GM18951 (cell line): ENCODE data around the gene CTAGE15.
"Not testable (repeated sequence)": the region's sequence is repeated elsewhere in the genome, so short reads cannot be mapped to it uniquely, and the experiment has no call there.

ENCODE experiments used
- in situ Hi-C: fragments of 300-500 bp; cut with MboI; formaldehyde crosslinking; loops from one replicate; pipeline ENCODE4 v1.12.0; 2022; ENCODE audit warnings: low sequenced_read_pairs, mixed read lengths, inconsistent platforms; ENCODE audit not compliant: unreplicated experiment

CTAGE15 gene, protein sequence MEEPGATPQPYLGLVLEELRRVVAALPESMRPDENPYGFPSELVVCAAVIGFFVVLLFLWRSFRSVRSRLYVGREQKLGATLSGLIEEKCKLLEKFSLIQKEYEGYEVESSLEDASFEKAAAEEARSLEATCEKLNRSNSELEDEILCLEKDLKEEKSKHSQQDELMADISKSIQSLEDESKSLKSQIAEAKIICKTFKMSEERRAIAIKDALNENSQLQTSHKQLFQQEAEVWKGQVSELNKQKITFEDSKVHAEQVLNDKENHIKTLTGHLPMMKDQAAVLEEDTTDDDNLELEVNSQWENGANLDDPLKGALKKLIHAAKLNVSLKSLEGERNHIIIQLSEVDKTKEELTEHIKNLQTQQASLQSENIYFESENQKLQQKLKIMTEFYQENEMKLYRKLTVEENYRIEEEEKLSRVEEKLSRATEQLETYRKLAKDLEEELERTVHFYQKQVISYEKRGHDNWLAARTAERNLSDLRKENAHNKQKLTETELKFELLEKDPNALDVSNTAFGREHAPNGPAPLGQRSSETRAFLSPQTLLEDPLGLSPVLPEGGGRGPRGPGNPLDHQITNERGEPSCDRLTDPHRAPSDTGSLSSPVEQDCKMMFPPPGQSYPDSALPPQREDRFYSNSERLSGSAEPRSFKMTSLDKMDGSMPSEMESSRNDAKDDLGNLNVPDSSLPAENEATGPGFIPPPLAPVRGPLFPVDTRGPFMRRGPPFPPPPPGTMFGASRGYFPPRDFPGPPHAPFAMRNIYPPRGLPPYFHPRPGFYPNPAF

DNA sequence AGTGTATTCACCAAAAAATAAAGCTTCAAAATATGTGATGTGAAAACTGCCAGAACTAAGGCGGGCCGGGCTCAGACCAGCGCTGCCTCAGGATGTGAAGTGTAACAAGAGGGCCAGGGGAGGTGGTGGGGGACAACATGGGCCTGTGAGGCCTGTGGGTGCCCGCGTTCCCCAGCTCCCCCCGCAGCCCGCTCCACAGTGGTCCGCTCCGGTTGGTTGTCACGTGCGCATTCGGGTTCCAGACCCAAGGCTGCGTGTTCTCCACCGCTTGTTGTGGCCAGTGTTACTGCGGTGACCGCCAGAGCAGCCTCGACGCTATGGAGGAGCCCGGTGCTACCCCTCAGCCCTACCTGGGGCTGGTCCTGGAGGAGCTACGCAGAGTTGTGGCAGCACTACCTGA is at the start of gene CTAGE15:
Gene CTAGE15, plus strand, starts transcription at position 301 of the 400 bp plus-strand sequence. Its CDS starts 17 bp downstream, at position 318.
- in situ Hi-C loops, result not testable (repeated sequence)

DNA sequence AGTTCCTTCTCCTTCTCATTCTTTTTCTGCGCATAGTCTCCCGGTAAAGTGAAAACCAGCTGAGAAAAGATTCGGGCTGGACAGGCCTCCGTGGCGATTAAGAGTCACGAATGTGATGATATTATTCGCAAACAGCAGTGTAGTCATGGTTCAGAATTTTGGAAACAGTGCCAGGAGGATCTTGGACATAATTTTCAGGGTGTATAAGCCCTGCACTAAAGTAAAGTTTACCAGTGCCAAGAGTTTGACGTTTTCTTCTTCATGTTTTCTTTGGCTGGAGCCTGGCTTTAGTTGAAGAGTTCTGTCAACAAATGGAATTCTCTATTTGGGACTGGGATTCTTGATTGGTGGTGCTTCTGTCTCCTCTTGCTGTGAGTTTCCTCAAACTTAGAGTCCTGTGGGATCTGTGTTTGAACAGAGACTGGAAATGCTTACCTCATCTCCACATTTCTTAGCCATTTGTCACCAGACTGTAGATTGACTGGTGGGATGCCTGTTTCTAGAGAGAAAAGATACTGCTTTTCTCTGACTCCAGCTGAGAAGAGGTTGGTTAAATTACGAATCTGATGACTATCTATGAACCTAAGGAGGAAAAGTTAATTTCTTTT is 49.2 kb upstream of the CTAGE15 start:
- in situ Hi-C loops, result not testable (repeated sequence)

DNA sequence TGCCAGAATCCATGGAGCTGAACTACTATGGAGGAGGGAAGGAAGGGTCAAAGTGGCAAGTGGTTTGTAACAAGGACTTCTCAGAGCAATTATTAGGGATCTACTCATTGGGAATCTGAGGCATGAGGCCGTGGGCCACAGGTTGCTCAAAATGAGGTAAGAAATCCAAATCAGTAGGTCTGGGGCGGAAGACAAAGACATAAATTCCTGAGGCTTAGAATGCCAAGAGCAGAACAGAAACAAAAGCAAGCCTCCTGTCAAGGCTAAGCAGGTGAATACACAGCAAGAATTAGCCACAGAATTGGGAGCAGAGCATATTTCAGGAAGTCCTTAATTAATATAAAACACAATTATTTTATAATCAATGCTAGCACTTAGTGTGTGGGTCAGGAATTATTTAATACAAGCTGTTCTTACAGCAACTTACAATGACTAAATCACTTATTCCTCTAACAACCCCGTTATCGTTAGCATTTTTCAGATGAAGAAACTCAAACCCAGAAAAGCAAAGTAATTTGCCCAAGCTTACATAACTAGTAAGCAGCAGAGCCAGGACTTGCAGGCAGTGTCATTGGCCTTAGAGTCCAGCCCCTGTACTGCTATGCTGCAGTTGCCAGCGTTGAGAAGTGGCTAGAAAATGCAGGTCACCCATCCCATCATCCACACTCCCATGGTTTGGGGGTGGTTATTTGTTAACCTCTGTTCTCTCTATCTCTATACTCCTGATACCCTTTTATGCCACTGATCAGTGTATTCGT is 40.3 kb upstream of the CTAGE15 start:
- in situ Hi-C loops, result not testable (repeated sequence)

DNA sequence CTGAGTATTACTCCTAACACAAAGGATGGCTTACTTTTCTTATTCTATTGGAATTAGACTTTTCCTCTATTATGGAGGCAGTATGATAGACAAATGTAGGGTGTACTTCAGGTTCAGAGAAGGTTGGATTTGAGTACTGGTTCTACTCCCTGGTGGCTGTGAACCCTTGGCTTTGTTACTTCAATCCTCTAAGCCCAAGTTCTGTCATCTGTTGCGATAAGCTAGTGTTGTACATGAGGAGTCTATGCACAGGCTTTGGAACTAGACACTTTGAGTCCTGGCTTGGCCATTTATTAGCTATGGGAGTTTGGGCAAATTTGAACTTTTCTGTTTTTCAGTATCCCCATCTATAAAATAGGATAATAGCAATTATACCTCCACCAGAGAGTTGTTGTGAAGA is 39.7 kb upstream of the CTAGE15 start:
- in situ Hi-C loops, result not testable (repeated sequence)

DNA sequence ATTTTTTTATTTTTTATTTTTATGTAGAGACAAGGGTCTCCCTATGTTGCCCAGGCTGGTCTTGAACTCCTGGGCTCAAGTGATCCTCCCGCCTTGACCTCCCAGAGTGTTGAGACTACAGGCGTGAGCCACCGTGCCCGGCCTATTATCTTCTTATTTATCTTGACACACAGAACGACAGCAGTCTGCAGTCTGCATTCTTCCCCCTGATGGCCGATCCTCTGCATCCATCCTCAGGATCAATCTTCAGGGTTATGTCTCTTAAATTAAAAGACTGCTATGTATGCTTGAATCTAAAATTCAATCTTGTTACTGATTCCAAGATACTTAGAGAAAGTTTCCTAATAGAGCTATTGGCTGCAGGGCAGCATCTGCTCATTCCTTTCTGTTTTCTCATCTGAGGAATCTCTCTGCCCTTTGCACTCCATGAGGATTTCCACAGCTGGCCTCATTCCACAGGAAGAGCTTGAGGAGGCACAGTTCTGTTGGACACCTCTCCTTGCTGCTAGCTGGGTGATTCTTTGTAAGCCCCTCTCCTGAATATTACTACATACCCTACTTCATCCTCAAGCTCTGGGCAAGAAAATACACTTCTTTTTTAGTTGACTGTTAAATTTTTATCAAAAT is 38.3 kb upstream of the CTAGE15 start:
- in situ Hi-C loops, result not testable (repeated sequence)

DNA sequence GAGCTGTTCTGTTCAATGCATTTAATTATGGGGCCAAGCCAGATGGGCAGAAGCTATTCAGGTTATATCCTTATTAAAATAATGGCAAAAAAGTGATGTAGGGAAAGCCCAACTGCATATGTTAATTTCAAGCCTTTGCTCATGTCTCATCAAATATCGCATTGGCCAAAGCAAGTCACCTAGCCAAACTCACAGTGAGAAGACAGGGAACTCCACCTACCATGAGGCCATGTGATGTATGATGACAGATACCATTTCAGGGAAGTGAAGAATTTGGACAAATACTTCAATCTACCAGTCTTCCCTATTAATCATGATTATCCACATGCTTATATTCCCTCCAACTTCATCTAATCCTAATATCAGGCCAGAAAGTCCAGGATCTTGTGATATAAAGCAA is 35.2 kb upstream of the CTAGE15 start:
- in situ Hi-C loops, result not testable (repeated sequence)

DNA sequence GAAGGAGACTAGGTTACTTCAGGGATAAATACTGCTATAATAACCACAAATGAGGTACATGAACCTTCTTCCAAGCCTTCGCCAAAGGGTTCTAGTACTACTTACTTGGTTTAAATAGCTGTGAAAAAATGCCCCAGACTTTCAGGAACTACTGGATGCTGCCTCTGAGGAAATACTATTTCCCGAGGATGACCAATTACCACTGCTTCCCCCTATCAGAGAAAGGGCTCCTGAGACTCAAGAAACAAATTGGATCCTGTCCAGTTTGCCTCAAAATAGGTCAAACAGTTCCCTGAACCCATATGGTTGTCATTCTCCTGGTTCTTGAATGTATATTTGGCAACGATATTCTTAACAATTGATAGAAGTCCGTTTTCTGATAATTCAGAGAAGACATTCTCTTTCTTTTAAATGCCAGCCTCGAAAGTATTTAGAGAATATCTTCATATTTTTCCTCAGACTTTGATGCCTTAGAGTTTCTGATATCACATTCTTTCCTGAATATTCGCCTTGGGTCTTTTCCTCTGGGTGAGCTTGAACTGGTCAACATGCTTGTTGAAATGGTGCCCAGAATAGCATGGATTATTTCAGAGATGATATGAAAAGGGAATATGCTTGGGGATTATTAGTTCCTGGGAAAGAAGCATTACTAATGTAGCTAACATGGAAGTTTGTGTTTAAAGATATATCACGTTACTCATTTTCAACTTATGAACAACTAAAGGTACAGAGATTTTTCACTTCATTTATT is 28.1 kb upstream of the CTAGE15 start:
- in situ Hi-C loops, result not testable (repeated sequence)

DNA sequence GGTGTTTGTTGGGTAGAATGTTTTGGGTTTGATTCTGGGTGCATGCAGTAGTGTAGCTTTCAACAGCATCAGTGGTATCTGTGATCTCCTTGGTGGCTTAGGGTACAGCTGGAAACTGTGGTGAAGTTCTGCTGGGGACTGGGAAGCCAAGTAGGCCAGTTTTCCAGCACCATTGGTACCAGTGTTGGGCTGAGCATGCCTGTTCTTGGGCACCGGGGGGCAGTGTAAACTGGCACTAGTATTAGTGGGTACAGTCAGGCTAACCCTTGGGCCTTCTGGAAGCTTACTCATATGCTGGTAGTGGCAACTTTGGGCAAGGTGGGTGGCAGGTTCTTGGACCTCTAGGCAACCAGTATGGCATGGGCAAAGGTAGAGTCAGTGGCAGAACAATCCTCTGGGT is 15.6 kb upstream of the CTAGE15 start:
- in situ Hi-C loops, result not testable (repeated sequence)

DNA sequence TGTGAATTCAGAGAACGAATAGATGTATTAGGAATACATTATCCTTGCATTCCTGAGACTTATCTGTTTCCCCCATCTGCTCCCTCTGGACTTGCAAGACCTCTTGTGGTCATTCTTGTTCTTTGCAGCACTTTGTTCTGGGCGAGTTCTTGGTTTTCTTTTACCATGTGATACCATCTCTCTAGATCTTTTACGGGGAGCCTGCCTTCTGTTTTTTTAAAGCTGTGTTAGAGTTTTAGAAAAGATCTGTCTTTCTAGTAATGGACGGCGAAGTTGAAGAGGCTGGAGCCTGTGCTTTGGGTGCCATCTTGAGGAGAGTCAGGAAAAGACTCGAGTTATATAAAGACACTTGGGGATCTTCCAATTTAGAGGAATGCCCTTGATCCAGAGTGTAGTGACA is 8.3 kb upstream of the CTAGE15 start:
- in situ Hi-C loops, result not testable (repeated sequence)

DNA sequence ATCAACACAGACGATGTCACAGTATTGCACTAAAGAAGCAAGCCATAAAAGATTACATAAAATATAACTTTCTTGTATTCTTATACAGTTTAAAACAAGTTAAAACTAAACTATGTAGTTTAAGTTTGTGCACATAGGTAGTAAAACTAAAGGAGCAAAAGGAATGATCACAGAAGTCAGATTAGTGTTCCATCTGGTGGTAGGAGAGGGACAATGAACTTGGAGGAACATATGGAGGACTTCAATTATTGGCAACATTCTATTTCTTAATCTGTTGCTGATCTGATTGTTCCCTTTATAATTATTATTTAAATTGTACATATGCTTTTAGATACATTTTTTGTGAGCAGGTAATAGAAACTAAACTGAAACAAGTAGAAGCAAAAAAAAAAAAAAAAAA is 5.6 kb upstream of the CTAGE15 start:
- in situ Hi-C loops, result not testable (repeated sequence)

DNA sequence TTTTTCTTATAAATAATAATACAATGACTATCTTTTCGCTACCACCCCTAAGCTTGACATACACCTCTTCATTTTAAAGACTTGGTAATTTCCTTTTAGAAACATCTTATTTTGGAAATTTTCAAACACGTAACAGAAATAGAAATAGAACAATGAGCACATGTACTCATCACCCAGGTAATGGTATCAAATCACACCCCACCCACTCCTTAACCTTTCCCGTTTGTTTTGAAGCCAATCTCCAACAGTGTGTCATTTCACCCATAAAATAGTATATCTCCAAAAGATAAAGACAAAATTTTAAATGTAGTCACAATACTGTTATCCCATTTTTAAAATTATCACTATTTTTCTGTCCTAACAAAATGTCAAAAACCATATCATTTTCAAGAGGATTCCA is 16.6 kb downstream of the CTAGE15 start:
- in situ Hi-C loops, result not testable (repeated sequence)

DNA sequence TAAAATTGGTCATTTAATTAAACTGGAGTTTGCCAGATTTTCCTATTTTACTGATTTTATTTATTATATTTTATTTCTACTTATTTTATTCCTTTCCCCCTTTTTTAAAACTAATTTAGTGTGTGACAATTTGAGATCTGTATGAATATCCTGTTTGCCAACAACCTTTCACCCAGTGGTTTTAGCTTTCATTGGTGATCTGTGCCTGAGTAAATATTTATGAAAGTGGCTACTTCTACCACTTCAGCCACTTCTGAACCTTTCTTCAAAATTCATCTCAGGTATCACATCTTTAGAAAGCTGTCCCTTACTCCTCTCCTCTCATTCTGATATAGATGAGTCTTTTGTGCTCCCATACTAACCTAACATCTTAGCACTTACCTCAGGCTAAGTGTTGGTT is 18.3 kb downstream of the CTAGE15 start:
- in situ Hi-C loops, result not testable (repeated sequence)

DNA sequence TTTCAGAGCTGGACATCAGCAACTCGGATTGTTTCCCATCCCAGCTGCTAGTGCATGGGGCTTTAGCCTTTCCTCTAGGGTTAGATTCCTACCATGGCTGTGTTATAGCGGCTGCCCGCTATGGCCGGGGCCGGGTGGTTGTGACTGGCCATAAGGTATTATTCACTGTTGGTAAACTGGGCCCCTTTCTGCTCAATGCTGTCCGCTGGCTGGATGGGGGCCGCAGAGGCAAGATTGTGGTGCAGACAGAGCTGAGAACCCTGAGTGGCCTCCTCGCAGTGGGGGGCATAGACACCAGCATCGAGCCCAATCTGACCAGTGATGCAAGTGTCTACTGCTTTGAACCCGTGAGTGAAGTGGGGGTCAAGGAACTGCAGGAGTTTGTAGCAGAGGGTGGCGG is 26.5 kb downstream of the CTAGE15 start:
- in situ Hi-C loops, result not testable (repeated sequence)

DNA sequence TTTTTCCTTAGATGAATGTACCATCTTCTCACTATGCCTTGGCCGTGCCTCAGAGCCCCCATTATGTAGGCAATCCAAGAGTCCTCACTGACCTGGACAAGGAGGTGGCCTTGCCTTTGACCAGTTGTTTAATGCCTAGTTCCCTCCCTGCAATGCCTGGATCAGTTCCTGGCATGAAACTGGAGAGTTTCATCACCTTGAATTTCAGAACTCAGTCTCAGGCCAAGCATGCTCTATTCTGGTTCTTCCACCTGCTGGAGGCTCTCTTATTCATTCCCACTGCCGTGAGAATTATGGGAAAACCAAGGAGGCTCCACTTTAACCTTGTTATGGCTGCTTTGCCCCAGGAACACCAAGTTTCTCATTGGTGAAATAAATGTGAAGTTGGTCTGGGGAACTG is 31.9 kb downstream of the CTAGE15 start:
- in situ Hi-C loops, result not testable (repeated sequence)

DNA sequence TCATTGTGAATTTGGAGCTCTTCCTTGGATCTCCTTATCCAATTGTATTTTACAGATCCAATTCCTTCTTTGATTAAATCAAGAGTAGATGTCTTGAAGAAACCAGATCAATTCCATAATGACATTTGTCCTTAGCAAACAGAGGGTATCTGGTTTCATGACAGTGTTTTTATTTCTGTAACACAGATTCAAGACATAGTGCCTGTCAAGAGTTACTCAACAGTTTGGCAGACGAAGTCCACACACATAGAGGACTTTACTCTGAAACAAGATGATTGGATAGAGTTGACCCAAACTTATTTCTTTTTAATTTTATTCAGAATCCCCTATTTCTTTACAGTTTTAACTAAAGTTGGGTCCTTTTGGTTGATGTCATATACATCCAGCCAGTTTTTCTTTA is 34.5 kb downstream of the CTAGE15 start:
- in situ Hi-C loops, result not testable (repeated sequence)

DNA sequence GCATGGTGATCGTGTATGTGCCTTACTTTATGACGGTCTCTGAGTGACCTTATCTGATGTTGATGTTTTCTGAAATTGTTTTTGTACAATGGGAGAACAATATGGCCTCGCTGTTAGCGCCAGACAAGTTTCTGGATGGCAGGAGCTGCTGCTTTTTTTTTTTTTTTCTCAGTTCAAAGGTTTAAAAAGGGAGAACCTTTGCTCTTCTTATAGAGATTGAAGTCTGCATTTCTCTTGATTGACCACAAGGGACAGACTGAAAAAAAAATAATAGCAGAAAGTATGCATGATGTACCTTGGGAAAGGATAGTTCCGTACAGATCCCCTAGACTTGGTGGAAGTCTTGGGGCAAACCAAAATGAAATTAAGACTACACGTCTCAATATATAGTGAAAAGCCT is 43.9 kb downstream of the CTAGE15 start:
- in situ Hi-C loops, result not testable (repeated sequence)

DNA sequence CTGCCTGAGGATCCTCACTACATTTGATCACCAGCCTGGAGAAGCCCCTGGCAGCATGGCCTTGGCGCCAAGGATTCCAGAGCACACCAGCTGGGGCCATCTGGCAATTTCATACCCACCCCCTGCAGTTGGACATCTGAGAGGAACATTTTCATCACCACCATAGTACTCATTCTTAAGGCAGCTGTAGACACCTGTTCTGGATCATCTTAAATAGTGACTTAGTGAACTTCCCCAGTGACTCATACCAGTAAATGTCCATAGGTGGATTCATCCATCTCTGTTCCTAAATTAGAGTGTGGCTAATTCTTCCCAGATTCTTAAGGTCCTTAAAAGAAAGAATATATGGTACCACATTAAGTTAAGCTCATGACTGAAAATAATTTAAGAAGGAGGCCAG is 45.6 kb downstream of the CTAGE15 start:
- in situ Hi-C loops, result not testable (repeated sequence)

DNA sequence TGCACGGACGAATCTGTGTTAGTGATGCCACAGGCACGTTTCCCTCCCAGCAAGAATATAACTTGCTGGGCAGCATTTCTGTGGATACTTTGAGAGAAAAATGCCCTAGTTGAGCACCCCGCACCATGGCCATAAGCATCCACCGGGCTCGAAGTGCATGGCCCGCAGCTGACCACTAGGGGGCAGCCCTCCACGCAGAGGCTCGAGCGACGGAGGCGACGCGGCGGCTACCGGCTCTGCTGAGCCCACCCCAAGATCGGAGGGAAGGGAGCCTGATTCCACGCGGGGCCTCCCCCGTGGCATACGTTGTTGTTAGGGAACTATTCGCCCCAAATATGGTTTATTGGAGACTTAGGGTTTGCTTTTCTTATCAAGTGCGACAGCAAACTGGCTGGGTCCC is 48.5 kb downstream of the CTAGE15 start:
- in situ Hi-C loops, result not testable (repeated sequence)

DNA sequence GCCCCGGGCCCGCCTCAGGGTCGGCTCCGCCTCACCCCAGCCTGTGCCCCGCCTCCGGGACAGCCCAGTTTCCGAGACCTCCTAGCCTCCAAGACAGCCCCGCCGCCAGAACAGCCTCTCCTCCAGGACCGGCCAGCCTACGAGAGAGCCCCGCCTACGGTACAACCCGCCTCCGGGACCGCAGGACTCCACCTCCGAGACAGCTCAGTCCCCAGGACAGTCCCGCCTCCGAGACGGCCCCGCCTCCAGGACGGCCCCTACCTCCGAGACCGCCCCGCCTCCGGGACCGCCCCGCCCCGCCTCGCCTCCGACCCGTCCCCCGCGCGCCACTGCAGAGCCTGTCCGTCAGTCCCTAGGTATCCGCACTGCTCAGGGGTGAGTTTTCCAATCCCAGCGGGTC is 49.0 kb downstream of the CTAGE15 start, which contains the start of gene TCAF2:
Gene TCAF2, plus strand, starts transcription at position 329 of the 400 bp plus-strand sequence.
- in situ Hi-C loops, result not testable (repeated sequence)
